Measurements from ENCODE around the gene DNAJC13.
A peak's percentile ranks its signal among the peaks of the same experiment; 100 is the strongest.
"Not testable (repeated sequence)": the region's sequence is repeated elsewhere in the genome, so short reads cannot be mapped to it uniquely, and the experiment has no call there.

The DNAJC13 gene

DNA sequence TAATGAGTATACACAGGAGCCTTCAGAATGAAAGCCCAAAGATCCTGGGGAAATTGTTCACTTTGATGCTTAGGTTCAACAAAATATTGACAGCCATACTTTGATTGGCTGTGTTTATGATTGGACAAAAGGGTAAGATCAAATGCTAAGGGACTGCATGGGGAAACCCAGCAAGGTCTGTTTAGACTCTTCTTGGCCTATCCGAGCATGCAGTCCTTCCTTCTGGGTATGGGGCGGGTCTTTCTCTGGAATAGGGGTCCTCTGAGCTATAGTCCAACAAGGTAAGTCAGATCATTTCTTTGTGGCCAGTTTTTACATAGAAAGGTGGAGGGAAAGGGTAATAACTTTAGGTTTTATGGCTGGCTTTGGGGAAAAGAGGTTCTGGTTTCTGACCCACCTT, 126.8 kb downstream of the DNAJC13 start:
- no peak for DNase-seq (ENCODE audit: low read depth in 2 of 2)

DNA sequence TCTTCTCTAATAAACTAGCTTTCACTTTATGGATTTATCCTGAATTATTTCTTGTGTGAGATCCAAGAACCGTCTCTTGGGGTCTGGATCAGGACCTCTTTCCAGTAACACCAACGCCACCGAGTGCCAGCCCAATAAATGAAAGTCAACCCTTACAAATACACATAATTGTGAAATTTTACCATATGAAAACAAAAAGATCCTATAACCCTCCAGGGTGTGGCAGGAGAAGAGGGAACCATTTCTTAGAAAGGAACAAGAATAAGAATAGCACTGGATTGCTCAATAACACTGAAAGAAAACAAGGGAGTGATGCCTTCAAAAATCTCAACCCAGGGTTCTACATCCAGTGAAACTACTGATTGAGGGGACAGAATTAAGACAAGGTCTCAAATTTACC, 128.2 kb downstream of the DNAJC13 start:
- DNase-seq (ENCODE audit: low read depth in 2 of 2), result no peak

DNA sequence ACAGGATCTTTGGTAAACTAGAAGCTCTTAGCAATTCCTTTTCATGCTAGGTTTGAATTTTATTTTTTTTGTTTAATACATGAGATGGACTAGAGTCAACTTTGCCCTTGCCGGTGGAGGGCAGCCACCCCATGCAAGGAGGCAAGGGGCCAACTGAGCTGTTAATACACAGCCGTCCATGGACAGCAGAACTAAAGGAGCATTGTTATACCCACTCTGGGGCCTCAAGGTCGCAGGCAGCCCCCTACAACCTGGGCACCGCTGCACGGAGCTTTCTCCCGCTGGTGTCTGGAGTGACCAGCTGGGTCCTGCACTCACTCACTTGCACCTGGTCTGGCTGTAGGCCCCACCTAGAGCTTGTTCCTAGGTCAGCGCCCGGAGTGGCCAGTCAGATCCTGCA, 131.9 kb downstream of the DNAJC13 start:
- DNase-seq (ENCODE audit: low read depth in 2 of 2), result no peak

DNA sequence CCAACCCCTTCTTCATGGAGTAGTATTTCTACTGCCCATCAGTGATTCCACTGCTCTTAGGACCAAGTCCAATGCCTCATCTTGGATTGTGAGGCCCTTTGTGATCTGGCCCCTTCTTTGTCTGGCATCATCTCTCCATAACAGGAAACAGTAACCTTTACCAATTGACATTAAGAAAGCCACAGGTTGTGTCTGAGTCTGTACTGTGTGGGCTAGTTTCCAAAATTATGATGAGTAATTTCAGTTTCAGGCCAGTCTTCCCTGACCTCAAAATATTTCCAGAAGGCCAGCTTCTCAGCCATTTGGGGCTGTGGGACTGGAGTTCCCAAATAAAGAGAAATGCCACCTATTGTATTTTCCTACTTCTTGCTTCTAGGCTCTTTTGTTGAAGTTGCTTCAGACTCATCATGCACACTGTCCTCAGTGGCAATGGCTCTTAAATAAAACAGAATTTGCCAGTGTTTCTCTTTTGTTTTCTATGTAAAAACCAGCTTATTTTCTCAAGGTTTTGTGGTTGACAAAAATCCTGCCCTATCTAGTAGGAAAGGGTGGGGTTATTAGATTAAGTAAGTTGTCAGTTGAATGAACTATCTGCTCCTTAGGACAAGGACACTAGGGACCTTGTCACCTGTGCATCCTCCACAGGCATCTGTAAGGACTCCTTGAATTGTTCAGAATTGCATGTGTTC, 132.7 kb downstream of the DNAJC13 start:
- no peak for DNase-seq (ENCODE audit: low read depth in 2 of 2)

DNA sequence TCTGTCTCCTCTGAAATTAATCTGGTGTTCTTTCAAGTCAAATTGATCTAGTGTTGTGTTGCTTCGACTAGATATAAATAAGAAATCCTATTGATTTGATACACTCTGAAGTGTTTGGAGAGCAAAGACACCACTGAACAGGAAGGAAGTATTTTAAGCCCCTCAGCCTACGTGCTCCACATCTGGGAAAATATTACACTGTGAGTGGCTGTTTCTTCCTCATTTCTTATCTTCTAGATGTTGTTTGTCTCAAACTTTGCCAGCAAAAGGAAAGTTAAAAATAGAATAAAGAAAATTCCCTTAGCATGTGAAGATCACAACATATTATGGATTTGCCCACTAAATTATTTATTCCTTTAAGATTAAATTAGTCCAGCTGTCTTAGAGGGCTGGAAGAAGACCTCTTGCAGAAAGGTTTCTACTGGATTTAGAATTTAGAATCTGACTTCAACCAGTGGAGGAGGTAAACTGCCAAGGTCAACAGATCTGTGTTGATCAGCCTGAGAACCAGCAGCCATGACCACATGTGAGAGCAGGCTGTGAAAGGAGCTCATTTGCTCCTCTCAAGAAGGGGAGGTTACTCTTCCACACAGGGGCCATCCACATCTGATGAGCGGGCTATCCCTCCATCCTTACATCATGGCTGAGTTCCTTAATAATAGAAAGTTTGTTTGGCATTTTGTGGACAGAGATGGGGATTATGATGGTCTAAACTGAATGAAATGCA, 133.4 kb downstream of the DNAJC13 start:
- no peak for DNase-seq (ENCODE audit: low read depth in 2 of 2)

DNA sequence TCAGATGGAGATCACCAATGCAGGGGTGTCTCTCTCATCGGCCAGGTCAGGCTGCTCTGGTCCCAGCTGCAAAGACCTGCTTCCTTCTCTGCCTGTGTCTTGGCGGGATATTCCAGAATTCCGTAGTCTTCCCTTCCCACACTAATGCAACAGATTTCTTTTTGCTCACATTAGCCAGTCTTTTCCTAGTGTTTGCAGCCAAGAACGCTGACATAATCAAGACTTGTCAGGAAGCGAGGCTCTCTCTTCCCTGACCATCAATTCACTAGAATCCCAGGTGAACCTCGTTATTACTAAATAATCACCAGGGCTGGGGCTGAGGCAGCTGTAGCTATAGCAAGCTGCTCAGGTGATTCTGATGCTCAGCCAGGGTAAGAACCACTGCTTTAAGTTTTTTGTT, 136.5 kb downstream of the DNAJC13 start:
- DNase-seq (ENCODE audit: low read depth in 2 of 2), result no peak

DNA sequence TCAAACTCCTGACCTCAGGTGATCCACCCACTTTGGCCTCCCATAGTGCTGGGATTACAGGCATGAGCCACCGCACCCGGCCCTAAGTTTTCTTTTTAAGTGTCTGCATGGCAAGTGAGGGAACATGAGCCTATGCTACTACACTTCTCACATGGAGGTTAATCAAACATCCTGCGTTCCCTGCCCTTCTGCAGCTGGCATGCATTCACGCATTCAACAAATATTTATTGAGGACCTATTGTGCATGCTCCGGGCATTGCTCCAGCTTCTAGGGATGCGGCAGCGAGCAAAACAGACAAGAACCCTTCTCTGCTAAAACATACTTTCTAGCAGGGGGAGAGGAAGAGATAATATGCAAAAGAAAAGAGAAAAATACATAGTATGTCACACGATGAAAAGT, 137.1 kb downstream of the DNAJC13 start:
- no peak for DNase-seq (ENCODE audit: low read depth in 2 of 2)

DNA sequence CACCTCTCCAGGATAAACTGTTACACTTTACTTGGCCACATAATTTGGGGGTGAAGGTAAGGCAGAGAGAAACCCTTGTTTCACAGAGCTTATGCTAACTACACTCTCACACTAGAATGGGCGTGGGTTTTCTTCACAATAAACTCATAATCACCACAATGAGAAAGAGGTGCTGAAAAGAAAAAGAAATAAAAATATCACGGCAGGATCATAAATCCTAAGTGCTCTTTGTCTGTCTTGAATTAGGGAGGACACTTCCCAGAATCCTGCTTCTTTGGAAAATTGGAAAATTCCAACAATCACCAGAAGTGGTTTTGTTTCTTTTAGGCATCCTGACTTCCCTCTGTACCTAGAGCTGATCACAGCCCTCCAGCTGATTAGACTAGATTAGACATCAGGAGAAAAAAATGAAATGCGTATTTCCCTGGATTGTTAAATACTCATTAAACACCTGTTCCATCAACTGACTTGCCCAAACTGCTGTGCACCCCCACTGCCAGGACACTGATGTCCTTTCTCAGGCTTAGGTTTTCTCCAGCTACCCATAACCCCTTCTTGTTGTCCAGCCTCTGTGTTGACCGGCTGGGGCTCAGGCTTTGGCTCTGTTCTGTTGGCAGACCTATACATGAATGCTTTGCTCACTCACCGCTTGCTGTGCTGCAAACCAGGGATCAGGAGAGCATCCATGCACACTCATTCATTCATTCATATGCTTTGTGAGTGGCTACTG, 138.2 kb downstream of the DNAJC13 start:
- DNase-seq (ENCODE audit: low read depth in 2 of 2), result no peak

DNA sequence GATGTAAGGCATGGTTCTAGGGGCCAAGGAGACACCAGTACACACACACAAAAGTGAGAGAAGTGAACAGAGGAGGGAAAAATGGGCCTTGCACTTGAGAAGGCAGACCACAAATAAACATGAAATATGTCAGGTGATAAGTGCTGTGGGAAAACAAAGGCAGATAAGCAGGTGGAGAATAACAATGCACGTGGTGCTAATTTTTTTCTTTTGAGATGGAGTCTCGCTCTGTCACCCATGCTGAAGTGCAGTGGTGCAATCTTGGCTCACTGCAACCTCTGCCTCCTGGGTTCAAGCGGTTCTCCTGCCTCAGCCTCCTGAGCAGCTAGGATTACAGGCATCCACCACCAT, 138.7 kb downstream of the DNAJC13 start:
- DNase-seq (ENCODE audit: low read depth in 2 of 2), result not testable (repeated sequence)

DNA sequence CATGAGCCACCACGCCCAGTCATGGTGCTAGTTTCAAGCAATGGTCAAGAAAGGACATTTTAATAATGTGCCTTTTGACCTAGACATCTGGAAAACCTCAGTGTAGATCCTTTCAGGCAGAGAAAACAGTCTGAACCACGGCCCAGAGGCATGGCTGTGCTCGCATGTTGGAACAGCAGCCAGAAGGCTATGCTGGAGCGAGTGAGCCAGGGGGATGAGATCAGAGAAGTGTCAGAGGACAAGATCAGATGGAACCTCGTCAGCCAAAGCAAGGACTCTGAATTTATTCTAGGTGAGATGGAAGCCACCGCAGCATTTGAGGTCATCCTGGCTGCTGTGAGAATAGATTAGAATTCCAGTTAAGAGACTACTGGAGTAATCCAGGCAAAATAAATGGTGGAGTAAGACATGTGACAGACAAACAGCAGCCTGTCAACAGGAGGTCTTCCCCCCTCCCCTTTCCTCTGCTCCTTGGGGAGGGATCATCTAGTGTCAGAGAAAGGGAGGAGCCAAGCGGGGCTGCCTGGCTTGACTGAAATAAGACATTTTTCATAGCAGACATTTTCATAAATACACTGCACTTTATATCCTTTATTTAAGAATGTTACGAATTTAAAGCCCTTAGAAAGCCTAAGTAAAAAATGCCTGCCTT, 139.3 kb downstream of the DNAJC13 start:
- DNase-seq (ENCODE audit: low read depth in 2 of 2), result no peak

DNA sequence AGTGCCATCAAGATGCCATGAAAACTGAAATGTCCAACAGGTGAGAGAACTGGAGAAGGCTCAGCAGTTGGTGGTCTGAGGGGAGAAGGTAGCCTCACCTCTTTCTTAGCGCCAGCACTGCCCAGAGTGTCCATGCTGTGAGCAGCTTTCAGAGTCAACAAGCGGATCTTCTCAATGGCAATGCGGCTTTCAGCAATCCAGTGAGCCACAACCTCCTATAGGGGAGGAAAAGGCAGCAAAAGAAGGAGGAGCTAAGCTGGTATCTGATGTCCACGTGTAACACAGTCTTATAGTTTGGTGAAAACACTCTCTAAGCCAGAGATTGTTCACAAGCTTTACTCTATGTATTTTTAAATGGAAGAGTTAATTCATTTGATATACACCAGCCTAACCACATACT, 143.7 kb downstream of the DNAJC13 start:
- no peak for DNase-seq (ENCODE audit: low read depth in 2 of 2)

DNA sequence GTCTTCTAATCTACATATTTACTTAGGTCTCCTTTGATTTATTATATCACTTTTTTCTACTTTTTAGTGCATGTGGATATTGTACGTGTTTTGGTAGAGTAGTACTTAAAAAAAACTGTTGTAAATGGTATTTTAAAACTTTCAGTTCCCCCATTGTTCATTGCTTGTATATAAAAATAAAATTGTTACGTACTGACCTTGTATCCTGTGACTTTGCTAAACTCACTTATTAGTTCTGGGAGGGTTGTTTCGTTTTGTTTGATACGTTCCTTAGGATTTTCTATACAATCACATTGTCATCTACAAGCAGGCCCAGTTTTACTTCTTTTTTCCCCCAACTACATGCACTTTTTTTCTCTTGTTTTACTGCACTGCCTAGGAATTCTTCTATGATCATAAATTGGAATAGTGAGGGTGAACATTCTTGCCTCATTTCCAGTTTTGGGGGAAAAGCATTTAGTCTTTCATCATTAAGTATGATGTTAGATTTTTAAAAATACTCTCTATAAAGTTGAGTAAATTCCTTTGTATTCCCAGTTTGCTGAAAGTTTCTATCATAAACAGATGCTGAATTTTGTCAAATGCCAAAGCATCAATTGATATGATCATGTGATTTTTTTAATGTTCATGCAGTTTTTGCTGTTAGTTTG, 146.2 kb downstream of the DNAJC13 start:
- DNase-seq (ENCODE audit: low read depth in 2 of 2), result peak in 1 of 2 experiments; percentile 39

DNA sequence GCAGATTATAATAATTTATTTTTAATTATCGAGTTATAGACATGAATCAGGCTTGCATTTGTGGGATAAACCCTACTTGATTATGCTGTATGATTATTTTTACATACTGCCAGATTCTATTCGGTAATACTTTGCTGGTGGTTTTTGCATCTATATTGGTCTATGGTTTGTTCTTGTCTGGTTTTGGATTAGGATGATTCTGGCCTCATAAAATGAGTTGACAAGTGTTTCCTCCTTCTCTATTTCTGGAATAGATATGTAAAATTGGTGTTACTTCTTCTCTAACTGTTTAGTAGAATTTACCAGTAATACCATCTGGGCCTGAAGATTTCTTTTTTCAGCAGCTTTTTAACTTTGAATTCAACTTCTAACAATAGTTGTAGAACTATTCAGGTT, 146.8 kb downstream of the DNAJC13 start:
- no peak for DNase-seq (ENCODE audit: low read depth in 2 of 2)

DNA sequence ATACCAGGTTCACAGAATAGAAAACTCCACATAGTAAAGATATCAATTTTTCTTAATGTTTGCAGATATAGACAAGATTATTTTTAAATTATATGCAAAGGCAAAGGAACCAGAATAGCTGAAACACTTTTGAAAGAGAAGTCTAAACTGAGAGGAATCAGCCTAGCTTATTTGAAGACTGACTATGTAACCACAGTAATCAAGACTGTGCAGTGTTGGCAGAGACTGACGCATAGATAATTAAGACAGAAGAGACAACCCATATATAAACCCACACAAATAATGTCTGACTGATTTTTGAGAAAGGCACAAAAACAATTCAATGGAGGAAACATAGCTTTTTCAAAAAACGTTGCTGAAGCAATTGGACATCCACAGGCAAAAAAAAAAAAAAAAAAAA, 151.1 kb downstream of the DNAJC13 start:
- DNase-seq (ENCODE audit: low read depth in 2 of 2), result no peak

DNA sequence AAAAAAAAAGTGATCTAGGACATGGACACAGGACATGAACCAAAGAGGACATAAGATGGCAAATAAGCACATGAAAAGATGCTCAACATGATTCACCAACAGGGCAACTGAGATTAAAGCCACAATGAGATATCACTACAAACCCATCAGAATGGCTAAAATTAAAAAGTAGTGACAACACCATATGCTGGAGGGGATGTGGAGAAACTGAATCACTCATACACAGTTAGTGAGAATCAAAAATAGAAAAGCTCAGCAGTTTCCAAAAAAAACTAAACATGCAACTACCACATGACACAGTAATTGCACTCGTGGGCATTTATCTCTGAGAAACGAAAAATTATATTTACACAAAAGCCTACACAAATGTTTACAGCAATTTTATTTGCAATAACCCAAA, 151.9 kb downstream of the DNAJC13 start:
- DNase-seq (ENCODE audit: low read depth in 2 of 2), result no peak

DNA sequence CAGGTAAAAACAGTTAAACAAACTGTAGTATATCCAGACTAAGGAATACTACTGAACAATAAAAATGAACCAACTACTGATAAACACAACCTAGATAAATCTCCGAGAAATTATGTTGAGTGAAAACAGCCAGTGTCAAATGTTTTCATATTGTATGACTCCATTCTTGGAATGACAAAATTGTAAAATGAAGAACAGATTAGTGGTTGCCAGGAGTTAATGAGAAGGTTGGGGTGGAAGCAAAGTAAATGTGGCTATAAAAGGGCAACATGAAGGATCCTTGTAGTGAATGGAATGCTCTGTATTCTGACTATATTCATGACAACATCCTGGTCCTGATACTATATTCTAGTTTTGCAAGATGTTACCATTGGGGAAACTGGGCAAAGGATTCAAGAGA, 152.3 kb downstream of the DNAJC13 start:
- peak in 1 of 2 experiments; percentile 44 for DNase-seq (ENCODE audit: low read depth in 2 of 2)

DNA sequence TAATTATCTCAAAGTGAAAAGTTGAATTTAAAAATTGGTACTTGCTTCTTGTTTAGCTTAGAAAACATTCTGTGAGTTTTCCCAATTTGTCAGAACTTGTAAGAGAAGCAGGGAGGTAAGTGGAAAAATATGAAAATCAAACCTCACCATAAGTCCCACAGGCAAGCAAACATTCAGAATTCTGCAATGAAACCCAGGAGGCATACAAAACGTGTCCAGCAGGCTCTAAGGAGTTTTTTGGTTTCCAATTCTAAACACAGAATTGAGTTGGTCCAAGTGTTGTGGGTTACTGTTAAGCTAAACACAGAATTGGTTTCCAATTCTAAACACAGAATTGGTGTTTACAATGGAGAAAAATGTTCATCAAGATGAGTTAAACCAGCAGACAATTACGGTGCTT, 152.7 kb downstream of the DNAJC13 start:
- DNase-seq (ENCODE audit: low read depth in 2 of 2), result no peak

DNA sequence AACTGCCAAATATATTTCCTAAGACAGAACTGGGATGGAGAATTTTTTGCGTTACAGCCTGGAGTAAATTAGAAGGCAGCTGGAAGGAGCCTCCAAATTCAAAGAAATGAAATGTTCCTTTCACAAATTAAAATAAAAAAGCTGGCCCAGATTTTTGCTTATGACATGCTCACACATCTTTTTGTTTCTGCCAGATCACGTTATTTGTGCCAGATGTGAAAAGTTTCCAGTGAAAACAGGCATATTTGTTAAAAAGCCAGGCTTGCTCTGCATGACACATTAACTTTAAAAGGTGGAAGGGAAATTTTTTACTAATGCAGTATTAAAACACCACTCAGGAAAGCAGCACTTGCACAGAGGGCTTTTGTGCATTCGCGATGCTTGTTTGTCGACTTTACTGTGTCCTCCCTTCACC, 156.5 kb downstream of the DNAJC13 start:
- DNase-seq (ENCODE audit: low read depth in 2 of 2), result peak; percentile 50 to 57

DNA sequence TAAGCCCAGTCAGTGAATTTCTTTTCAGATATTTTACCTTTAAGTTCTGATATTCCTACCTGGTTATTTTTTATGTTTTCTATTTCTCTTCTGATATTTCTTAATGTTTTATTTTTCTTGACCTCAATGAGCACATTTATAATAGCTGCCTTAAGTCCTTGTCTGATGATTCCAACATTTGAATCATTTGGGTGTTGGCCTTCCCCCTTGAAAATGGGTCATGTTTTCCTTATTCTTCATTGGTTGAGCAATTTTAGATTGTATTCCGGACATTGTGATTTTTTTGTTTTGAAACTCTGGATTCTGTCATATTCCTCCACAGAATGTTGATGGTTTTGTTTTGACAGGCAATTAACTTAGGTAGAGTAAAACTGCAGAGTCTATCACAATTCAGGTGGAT, 170.1 kb downstream of the DNAJC13 start:
- DNase-seq (ENCODE audit: low read depth in 2 of 2), result no peak
